NCI-H1092 (cell line): Measurements from ENCODE around the gene PACSIN2.
"Not testable (repeated sequence)": the region's sequence is repeated elsewhere in the genome, so short reads cannot be mapped to it uniquely, and the experiment has no call there.

Experiments used
- DNase-seq: peaks from one replicate; lab custom pipeline; 2025; lab: John Stamatoyannopoulos, UW

Gene PACSIN2, protein sequence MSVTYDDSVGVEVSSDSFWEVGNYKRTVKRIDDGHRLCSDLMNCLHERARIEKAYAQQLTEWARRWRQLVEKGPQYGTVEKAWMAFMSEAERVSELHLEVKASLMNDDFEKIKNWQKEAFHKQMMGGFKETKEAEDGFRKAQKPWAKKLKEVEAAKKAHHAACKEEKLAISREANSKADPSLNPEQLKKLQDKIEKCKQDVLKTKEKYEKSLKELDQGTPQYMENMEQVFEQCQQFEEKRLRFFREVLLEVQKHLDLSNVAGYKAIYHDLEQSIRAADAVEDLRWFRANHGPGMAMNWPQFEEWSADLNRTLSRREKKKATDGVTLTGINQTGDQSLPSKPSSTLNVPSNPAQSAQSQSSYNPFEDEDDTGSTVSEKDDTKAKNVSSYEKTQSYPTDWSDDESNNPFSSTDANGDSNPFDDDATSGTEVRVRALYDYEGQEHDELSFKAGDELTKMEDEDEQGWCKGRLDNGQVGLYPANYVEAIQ

DNA sequence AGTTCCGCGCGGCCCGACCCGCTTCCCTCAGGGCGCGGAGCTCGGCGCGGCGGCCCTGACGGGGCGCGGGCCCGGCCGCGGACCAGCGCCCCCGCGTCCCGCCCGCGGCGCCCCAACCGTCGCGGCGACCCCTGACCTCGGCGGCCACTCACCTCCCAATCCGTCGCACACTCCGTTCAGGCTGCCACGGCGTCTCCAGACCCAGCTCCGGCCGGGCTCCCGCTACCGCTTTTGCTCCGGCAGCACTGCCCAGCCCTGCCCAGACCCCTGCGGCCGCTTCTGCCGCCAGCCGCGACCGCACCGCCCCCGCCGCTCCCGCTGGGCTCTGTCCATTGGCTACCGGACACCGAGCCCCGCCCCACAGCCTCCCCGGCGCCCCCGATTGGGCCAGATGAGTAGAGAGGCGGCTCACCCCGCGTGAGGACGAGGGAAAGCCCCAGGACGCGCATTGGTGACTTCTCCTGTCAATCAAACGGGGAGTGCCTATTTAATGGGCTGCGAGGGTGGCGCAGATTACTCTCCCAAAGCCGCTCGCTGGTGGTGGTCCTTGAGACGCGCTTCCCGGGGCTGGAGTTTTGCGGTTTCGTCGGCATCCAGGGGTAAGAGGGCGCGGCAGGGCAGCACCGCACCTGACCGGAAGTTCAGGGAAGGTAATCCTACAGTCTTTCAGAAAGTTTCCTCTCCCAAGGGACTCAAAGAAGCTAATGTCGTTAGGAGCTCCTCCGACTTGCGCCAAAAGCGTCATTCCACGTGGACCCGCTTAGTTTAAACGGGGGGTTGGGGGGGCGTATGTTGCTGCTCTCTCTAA, at the start of gene PACSIN2:
Gene PACSIN2 (minus strand): TSS at position 281 of the 808 bp plus-strand sequence. CDS start 103,069 bp downstream, outside the sequence.
- peak; percentile 80 for DNase-seq

DNA sequence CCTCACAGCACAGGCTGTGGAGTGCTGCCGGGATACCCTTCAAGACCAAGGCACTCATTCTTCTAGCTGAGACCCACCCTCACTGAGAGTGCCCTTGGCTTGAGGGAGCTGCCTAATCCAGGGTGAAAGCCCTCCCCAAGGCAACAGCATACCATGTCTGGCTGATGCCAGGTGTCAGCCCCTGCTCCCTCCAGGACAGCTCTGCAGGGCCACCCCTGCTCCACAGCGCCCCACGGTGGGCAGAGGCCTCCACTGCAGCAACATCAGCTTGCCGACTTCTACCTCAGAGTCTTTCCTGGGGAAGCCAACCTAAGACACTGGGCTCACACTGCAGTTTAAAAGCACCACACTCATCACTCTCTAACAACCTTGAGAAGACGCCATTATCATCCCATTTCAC, 45.2 kb upstream of the PACSIN2 start:
- no peak for DNase-seq

DNA sequence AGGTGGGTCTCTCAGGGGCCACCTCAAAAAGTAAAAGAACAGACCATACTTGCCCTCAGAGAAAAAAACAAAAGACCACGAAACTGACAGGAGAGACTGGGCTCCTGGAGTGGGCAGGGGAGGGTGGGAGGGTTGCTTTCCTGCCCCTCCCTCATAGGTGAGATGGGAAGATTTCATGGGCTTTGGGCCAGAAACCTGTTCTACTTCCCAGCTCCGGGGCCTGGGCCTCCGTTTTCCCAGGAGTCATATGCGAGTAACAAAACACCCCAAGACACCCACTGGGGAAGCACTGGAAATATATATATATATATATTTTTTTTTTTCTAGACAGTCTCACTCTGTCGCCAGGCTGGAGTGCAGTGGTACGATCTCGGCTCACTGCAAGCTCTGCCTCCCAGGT, 42.7 kb upstream of the PACSIN2 start:
- no peak for DNase-seq

DNA sequence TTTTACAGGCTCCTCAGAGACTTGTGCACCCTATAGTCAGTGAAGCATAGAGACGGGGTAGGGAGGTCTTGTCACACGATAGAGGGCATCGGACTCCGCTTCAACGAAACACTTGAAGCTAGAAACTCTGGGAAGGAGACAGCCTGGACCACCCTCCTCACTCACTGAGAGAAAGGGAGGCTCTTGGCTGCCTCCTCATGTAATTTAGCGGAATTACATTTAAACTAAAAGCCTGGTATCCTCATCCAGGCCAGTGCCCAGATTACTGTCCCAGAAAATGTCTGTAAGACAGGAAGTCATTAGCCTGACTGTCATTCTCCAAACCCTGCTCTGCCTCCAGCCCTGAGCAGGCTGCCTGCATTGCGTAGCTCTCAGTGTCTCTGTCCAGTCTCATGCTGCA, 38.2 kb upstream of the PACSIN2 start:
- DNase-seq = no peak

DNA sequence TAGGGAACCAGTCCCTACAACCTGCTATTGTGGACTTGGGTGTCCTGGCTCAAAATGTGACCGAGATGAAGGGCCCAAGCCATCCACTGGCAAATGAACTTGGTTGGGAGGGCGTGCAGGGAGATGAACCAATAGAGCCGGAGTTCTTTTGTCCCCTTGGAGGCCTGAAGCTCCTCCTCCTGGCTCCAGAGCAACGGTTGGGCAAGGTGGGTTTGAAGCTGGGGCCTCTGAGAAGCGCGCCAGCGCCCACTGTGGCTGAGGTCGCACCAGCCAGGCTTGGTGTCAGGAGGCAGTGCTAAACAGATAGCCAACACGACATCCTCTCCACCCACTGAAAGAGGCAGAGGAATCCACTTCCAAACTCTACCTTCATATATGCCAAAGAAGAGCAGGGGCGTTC, 36.0 kb upstream of the PACSIN2 start:
- DNase-seq = no peak

DNA sequence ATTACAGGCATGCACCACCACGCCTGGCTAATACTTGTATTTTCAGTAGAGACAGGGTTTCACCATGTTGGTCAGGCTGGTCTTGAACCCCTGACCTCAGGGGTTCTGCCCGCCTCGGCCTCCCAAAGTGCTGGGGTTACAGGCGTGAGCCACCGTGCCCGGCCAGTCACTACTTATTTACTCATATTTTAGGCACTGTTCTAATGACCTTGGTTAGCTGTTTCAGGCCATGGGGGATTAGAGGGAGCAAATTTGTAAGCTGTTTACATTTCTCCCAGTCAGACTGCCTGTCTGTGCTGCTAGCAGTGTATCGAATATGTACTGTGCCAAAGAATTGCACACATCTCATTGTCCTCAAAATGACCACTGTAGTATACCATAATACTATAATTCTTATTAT, 32.7 kb upstream of the PACSIN2 start:
- no peak for DNase-seq

DNA sequence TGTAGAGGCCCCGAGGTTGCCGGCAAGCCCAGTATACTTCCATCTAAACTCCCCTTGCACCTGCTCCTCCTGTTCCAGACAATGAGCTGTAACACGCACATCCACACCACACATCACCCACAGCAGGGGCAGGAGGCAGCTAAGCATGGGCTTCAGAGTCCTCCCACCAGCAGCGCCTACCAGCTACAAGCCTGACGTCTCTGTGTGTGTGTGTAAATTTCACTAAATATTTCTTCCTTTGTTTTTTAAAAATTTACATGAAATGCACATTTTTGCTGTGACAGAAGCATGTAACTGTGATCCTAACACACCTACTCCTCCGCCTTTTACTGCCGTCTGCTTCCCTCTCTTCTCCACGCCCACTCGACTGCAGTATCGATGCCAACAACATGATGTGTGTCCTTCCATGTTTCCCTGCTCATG, 29.4 kb upstream of the PACSIN2 start:
- no peak for DNase-seq

DNA sequence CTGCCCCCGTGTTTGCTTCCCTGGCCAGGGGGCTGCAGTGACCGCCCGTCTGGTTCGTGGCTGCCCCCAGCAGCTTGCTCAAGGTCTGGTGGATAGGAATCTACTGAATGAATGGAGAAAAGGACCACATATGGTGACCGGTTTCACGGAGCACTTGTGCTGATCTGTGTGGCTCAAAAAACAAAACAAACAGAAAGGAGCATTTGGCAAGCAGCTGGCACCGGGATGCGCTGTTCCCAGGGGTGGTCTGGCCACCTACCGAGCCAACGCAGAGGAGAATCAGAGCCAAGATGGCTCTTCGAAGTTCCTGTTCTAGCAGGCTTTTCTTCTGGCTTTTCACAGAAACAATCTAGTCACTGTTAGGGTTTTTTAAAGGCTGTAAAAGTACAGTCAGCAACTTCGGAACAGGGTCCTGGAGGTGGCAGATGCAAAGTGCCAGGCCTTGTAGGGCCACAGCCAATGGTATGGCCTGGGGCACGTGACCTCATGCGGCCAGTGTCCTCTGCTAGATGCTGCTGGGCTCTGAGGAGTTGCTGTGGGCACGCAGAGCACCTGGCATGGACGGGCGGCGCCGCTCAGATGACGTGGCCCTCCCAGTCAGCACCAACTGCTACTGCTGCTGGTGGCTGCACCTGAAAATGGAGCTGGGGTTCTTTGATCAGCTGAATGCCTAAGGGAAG, 27.3 kb upstream of the PACSIN2 start:
- peak; percentile 17 for DNase-seq

DNA sequence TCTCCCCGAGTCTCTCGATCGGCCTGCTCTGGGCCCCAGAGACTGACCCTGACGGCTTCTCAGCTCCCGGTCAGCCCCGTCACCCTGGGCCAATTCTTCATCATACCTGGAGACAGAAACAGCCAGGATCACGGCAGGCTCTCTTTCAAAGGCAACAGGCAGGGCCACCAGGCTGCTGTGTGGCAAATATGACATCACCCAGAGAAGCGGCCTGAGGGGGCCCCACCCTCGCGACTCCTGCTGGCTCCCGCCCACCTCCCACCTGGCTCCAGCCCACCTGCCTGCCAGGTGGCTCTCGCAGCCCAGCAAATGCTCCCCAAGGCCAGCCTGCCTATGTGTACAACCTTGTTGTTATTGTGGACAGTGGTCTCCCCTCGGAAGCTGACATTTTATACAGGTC, 24.9 kb upstream of the PACSIN2 start:
- no peak for DNase-seq

DNA sequence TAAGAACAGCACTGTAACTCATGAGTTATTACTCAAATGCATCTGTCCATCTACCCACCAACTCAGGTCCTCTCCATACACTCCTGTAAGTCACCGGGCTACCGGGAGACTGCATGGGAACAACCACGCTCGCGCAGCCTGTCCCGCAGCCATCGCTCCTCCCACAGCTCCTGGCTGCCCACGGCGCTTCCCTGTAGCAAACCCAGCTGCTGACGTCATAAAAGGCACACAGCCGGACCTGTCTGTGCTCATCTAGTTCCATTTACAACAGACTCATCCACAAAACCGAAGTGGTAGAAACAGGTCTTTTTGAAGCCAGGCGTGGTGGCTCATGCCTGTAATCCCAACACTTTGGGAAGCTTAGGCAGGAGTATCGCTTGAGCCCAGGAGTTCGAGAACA, 23.4 kb upstream of the PACSIN2 start:
- no peak for DNase-seq

DNA sequence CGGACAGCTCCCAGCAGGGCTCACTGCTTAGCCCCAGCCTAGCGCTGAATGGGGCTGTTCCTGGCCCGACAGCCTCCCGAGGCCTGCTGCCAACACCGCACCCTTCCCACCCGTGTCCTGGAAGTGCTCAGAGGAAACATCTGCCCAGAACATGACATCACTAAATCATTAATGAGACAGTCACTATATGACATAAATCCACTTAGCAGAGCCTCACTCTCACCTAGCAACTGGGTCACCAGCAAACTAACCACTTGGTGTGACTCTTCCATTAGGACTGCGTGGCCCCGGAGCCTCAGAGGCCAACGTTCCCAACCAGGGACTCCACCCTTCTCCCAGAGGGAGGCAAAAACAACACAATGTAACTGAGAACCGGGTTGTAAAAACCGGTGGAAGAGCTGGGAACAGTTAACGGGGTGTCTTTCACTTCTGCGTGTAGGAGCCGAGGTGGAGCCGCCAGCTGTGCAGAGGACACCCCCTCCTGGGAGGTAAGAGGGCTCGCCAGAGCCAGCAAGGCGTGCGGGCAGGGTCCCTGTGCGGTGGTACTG, 21.4 kb upstream of the PACSIN2 start:
- DNase-seq = no peak

DNA sequence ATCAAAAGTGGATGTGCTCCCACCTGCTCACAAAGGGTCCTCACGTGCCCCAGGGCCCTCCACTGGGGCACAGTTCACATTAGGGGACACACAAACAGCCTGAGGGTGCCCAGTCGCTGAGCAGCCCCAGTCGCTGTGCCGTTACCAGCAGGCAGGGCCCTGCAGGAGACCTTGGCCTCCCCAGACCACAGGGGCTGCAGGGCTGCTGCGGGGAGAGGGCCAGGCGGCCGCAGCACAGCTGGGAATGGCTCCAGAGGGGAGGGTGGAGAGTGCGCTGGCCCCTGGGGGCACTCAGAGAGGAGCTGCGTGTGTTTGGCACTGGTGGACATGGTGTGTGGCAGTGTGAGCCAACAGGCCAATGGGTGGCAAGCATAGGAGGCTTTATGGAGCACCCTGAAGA, 20.3 kb upstream of the PACSIN2 start:
- no peak for DNase-seq

DNA sequence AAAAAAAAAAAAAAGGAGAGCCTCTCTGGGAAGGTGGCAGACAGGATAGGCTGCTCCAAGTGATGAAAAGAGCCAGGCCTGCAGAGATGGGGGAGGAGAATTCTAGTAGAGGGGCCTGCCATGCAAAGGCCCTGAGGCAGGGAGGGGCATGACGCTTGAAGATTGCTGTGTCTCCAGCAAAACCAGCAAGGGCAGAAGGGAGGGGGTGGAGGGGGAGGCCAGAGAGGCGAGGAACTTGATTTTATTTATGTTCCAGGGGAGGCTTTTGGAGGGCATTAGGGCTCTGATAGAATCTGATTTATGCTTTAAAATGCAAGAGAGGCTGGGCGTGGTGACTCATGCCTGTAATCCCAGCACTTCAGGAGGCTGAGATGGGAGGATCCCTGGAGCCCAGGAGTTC, 16.7 kb upstream of the PACSIN2 start:
- no peak for DNase-seq

DNA sequence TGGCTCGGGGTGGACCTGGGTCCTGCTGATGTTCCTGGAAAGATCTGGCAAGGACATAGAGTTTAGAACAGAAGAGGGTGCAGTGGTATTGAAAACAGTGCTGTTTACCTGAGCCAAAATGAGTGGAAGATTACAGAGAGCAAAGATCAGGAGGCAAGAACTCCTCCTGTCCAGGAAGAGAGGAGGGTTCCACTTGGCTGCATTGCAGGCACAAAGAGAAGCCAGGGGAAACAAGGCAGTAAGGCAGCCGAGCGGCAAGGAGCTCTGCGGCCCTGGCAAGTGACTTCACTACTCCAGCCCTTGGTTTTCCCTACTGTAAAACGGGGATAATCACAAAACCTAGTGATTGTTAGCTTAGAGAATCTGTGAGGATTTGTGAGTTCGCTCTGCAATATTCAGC, 3.7 kb upstream of the PACSIN2 start:
- DNase-seq = no peak

DNA sequence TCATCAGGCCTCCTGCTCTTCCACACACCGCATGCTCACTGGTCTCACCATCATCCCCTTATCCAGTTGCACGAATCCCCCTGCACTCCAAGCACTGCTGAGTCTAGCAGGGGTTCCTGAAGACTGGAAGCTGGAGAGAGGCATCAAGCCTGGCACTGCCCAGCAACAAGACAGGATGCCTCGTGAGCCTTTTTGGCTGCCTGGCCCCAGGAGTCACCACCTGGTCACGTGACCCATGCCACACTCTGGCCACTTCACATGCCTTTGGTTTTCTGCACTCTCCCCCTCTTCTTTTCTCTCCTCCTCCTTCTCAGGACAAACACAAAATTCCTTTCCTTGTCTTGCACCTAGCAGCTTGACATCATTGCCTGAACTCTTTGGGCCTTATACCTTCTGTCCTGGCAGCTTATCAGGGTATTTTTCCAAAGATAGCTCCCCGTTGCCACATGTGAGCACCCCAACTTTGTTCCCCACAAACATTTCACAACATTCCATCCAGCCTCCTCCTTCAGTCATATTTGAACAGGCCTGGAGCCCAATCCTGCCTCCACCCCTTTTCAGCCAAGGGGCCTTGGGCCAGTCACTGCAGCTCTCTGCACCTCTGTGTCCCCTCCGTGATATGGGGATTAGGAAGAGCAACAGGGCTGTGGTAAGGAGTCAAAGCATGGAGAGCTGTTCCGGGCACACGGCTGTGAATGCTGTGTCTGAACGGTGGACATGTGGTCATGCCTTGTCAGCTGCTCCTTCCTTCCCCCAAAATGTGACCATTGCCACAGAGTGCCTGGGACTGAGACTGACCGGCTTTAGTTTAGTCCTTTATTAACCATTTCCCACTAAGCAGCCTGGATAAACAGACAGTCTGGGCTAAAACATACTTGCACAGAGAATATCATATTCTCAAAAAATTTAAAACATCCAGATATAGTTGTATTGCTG, 2.8 kb upstream of the PACSIN2 start:
- no peak for DNase-seq

DNA sequence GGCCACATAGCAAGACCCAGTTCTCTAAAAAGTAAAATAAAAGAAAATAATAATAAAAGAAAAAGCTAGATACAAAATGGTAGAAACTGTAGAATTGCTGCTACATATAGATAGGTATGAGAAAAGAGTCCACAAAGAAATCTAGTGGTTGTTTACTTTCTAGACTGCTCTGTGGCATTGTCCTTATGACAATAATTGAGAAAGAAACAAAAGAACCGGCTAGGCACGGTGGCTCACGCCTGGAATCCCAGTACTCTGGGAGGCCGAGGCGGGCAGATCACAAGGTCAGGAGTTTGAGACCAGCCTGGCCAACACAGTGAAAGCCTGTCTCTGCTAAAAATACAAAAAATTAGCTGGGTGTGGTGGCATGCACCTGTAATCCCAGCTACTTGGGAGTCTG, 1.2 kb upstream of the PACSIN2 start:
- DNase-seq = not testable (repeated sequence)

DNA sequence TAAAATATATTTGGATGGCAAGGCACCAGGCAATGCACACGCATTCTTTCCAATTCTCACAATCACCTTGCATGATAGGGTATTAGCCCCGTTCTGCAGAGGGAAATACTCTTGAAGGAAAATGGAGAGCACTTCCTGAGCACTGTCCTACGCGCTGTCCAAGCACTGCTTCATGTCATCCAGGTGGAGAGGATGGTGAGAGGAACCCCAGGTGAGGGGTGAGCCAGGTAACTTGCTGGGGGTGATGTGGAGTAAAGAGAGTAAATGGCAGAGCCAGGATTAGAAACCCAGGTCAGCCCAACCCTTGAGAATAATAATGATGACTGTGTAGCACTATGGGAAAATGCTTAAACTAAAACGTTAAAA, 711 bp upstream of the PACSIN2 start:
- no peak for DNase-seq

DNA sequence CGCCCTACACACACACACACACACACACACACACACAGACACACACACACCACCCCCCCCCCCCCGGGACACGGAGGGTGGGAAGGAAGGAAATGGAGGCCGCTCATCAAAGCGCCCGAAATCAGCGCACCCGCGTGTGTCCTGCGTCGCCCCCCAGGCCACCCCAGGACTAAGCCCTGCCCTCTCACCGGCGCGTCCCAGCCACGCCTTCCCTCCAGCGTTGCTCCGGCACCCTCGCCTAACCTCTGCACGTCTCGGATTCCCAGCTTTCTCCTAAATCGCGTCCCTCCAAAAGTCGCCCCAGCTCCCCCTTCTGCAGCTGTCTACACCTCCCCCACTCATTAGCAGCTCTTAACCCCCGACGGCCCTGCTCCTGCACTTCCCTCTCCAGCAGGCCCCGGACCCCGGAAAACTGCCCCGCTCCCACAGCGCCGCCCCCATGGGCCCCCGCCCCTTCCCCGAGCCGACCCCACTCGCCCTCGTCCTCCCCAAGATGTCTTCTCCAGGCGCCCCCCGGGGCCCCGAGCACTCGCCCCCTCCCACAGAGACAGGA, 557 bp downstream of the PACSIN2 start:
- DNase-seq = no peak

DNA sequence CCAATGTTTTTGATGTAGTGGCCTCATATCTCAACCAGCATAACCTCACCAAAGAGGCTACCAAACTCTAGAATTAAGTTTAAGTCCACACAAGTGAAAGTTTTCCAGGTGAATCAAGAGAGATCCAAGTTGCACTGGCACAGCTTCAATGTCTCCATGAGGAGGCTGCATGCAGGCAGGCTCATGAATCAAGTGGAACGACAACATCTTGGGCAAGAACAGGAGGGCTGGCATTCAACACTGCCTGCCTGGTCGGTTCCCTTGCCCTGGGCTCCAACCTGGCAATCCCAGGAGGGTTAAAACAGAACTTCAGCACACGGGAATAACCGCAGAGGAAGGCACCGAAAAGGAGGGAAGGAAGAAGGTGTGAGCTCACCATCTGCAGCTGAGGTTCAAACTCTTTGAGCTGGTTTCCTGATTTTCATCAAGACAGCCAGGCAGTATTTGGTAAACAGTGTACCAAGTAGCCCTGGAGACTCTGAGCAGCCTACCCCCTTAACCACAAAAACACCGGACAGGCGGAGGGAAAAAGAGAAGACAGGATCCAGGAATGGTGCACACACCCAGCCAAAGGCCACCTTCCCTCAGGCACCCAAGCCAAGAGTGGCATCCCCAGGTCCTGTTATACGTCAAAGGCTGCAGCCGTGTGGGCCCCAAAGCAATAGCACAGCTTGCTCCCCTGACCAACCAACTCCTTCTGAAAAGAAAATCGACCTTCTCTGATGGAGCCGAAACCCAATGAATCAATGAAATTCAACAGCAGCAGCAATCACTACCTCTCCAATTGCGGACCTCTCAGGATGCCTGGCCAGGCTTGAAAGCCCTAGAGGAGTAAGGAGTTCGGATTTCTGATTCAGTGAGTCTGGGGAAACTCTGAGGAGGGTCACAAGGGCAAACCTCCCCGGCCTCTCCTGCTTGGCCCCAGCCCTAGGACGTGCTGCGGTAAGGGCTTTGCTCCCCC, 1.3 kb downstream of the PACSIN2 start:
- DNase-seq = no peak

DNA sequence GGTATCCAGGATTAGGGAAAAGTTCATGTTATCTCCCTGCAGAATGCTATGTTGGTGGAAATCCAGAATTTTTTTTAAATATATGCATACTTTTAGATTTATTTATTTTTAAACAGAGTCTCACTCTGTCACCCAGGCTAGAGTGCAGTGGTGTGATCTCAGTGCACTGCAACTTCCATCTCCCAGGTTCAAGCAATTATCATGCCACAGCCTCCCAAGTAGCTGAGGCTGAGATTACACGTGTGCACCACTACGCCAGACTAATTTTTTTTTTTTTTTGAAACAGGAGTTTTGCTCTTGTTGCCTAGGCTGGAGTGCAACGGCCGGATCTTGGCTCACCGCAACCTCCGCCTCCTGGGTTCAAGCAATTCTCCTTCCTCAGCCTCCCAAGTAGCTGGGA, 2.6 kb downstream of the PACSIN2 start:
- DNase-seq = no peak
